K562 (cell line): ENCODE results near the gene FLCN. TPM values are rescaled to one million over a fixed set of nuclear protein-coding genes. Genes with fewer than 3 reads are reported as not detected.

Source experiments
- ATAC-seq: fragments of 200-7000 bp; cut with Tn5 transposase; 3 replicates; pipeline ENCODE4 v1.9.1; 2020; ENCODE audit warnings: moderate library complexity
- BruUV-seq: library from RNA; stranded (reverse); fragments of 400-500 nt; replicated peaks from 2 replicates; lab custom pipeline; 2021; lab: Mats Ljungman, UMichigan
- CTCF ChIA-PET: fragments of 300-600 bp; formaldehyde crosslinking; extraction: SDS; loops from one replicate; lab custom pipeline; 2021; ENCODE audit warnings: low intra/inter-chr PET ratio; lab: Yijun Ruan, JAX
- POLR2A ChIA-PET: fragments of 300-600, 350-650 bp; sonication (Branson Sonifier 250); formaldehyde crosslinking; extraction: SDS; loops from one replicate; lab custom pipeline; 2021; ENCODE audit warnings: antibody characterized with exemption, inconsistent platforms; lab: Yijun Ruan, JAX
- DNase-seq, 4 experiments: peaks; one replicate each; pipeline versions ENCODE4 v3.0.0 to v3.0.0-alpha.2; 2011 to 2018; ENCODE audit warnings: low spot score in 3 of 4, mixed read lengths in 3 of 4; ENCODE audit errors: extremely low read depth in 1 of 4
- FAIRE-seq: peaks from 2 replicates; lab custom pipeline; 2011; peaks lifted over from hg19 to GRCh38; lab: Jason Lieb, UNC
- H2AFZ ChIP-seq: 2 replicates; pipeline ENCODE4 v1.6.0; 2011; ENCODE audit warnings: low read depth, low read length, control low read depth, inconsistent platforms
- H3K27ac ChIP-seq: fragments of 200-600 bp; 3 replicates; pipeline ENCODE4 v1.8.0; 2011; ENCODE audit warnings: low read depth, mild to moderate bottlenecking, control low read depth, inconsistent platforms, low read length, moderate library complexity, mixed read lengths; ENCODE audit errors: extremely low read depth
- H3K27me3 ChIP-seq, 2 experiments: fragments of 300-600 bp in 1 of 2; 2 replicates in 1 of 2; 3 replicates in 1 of 2; pipeline versions ENCODE4 v1.6.0 to v1.8.0; 2011; ENCODE audit warnings: inconsistent platforms in 2 of 2, low read length in 2 of 2, mild to moderate bottlenecking in 1 of 2, mixed read lengths in 1 of 2, moderate library complexity in 1 of 2; ENCODE audit not compliant: control insufficient read depth in 2 of 2, insufficient read depth in 2 of 2
- H3K36me3 ChIP-seq: fragments of 300-600 bp; 3 replicates; pipeline ENCODE4 v1.8.0; 2011; ENCODE audit warnings: mild to moderate bottlenecking, low read length, inconsistent platforms; ENCODE audit not compliant: control insufficient read depth, insufficient read depth
- H3K4me1 ChIP-seq, 2 experiments: fragments of 200-600 bp in 1 of 2; replicated peaks in 1 of 2; 2 replicates in 1 of 2; 3 replicates in 1 of 2; pipeline versions ENCODE4 v1.5.1 to v1.8.0; 2011; ENCODE audit warnings: inconsistent platforms in 2 of 2, low read length in 2 of 2, mild to moderate bottlenecking in 1 of 2, mixed read lengths in 1 of 2, moderate library complexity in 1 of 2; ENCODE audit not compliant: control insufficient read depth in 2 of 2, insufficient read depth in 2 of 2
- H3K4me2 ChIP-seq: 2 replicates; pipeline ENCODE4 v1.6.1; 2011; ENCODE audit warnings: low read length, control low read depth, inconsistent platforms, mixed read lengths; ENCODE audit not compliant: insufficient read depth
- H3K4me3 ChIP-seq: fragments of 200-600 bp; sonication (generic), shearing (Covaris generic); 2 replicates; pipeline ENCODE4 v1.5.1; 2016; ENCODE audit warnings: control low read depth, inconsistent platforms
- H3K79me2 ChIP-seq: fragments of 200-600 bp; 3 replicates; pipeline ENCODE4 v1.8.0; 2011; ENCODE audit warnings: low read length, inconsistent platforms; ENCODE audit not compliant: control insufficient read depth, insufficient read depth
- H3K9ac ChIP-seq, 2 experiments: 2 replicates each; pipeline versions ENCODE4 v1.6.0 to v1.6.1; 2011; ENCODE audit warnings: low read depth in 2 of 2, low read length in 2 of 2, control low read depth in 1 of 2, inconsistent platforms in 1 of 2, mild to moderate bottlenecking in 1 of 2, mixed read lengths in 1 of 2; ENCODE audit not compliant: insufficient read depth in 1 of 2
- H3K9me1 ChIP-seq: one replicate; pipeline ENCODE4 v1.6.0; 2011; ENCODE audit warnings: inconsistent platforms, mild to moderate bottlenecking, low read length, moderate library complexity; ENCODE audit not compliant: control insufficient read depth, insufficient read depth
- H3K9me3 ChIP-seq: replicated peaks from 2 replicates; pipeline ENCODE4 v1.5.1; 2011; ENCODE audit warnings: low read depth, low read length, inconsistent platforms; ENCODE audit not compliant: control insufficient read depth, insufficient read depth
- H4K20me1 ChIP-seq: replicated peaks from 2 replicates; pipeline ENCODE4 v1.6.1; 2011; ENCODE audit warnings: low read length, inconsistent platforms, mixed read lengths; ENCODE audit not compliant: control insufficient read depth, insufficient read depth
- BCLAF1 ChIP-seq, 2 experiments: fragments of 450-650 bp in 1 of 2; IDR thresholded peaks; 2 replicates each; pipeline ENCODE4 v1.6.1; 2011 to 2017; ENCODE audit warnings: low read depth in 2 of 2, antibody characterized with exemption in 1 of 2, borderline replicate concordance in 1 of 2, low read length in 1 of 2, mild to moderate bottlenecking in 1 of 2, mixed read lengths in 1 of 2; ENCODE audit not compliant: control insufficient read depth in 1 of 2
- DIDO1 ChIP-seq: fragments of 450-650 bp; IDR thresholded peaks from 2 replicates; pipeline ENCODE4 v1.6.1; 2016; ENCODE audit warnings: low read depth, missing biosample characterization, missing genetic modification characterization
- HBP1 ChIP-seq: fragments of 450-650 bp; formaldehyde crosslinking; IDR thresholded peaks from 2 replicates; pipeline ENCODE4 v1.4.0; 2022; ENCODE audit warnings: missing genetic modification characterization
- KLF6 ChIP-seq: fragments of 250-450 bp; sonication (Bioruptor Pico); IDR thresholded peaks from 2 replicates; pipeline ENCODE4 v1.4.0; 2020; ENCODE audit warnings: mild to moderate bottlenecking, moderate library complexity, borderline replicate concordance
- LCOR ChIP-seq: sonication (generic); formaldehyde crosslinking; IDR thresholded peaks from 2 replicates; pipeline ENCODE4 v1.8.0; 2022; ENCODE audit warnings: mild to moderate bottlenecking, missing genetic modification reagents
- MCM2 ChIP-seq: fragments of 450-650 bp; IDR thresholded peaks from 2 replicates; pipeline ENCODE4 v1.6.1; 2017; ENCODE audit warnings: low read depth, mild to moderate bottlenecking
- TEAD4 ChIP-seq, 2 experiments: sonication (generic) in 1 of 2; formaldehyde crosslinking in 1 of 2; IDR thresholded peaks; 2 replicates each; pipeline versions ENCODE4 v1.6.1 to v1.8.0; 2012 to 2022; ENCODE audit warnings: borderline replicate concordance in 1 of 2, inconsistent platforms in 1 of 2, low read length in 1 of 2, mild to moderate bottlenecking in 1 of 2, missing genetic modification reagents in 1 of 2
- THRB ChIP-seq: fragments of 450-650 bp; formaldehyde crosslinking; conservative IDR thresholded peaks from 2 replicates; pipeline ENCODE4 v1.4.0; 2022; ENCODE audit warnings: mild to moderate bottlenecking, missing genetic modification characterization
- TRIM25 ChIP-seq: fragments of 450-650 bp; IDR thresholded peaks from 2 replicates; pipeline ENCODE4 v1.7.0; 2016; ENCODE audit warnings: borderline replicate concordance
- ZNF316 ChIP-seq: fragments of 450-650 bp; IDR thresholded peaks from 2 replicates; pipeline ENCODE4 v1.6.1; 2016
- ZSCAN29 ChIP-seq: fragments of 450-650 bp; IDR thresholded peaks from 2 replicates; pipeline ENCODE4 v1.6.1; 2017
- WGBS: fragments of 100-300 bp; shearing (Covaris generic); methylation state at CpG from one replicate; pipeline ENCODE4 v1.1.6; 2016; ENCODE audit warnings: low coverage, mixed read lengths; ENCODE audit not compliant: insufficient coverage; ENCODE audit errors: missing lambda C conversion rate; 5-methylcytosine and 5-hydroxymethylcytosine counted together
- in situ Hi-C: fragments of 300-500 bp; cut with MboI; formaldehyde crosslinking; loops from 4 replicates; pipeline ENCODE4 v1.15.0; 2018; ENCODE audit warnings: inconsistent platforms, mixed read lengths
- intact Hi-C: fragments of 100-400 bp; cut with micrococcal nuclease; formaldehyde crosslinking; loops from 2 replicates; pipeline ENCODE4 v1.14.2; 2022
- polyA plus RNA-seq, 8 experiments: library from polyadenylated mRNA; depleted of rRNA in 4 of 8; stranded (reverse) in 5 of 8; unstranded in 3 of 8; fragments of >200 nt; fragmentation: Nextera tagmentation in 2 of 8; fragmentation: Illumina TruSeq in 1 of 8; extraction: Ambion mirVana in 2 of 8; extraction: Trizol in 1 of 8; gene quantifications; 2 replicates each; pipeline versions ENCODE4 v1.2.1 to v1.2.3, GENCODE V29; 2011 to 2014; ENCODE audit warnings: inconsistent platforms in 1 of 8, missing spikeins in 1 of 8
- total RNA-seq, 7 experiments: library from RNA; depleted of rRNA in 6 of 7; stranded (reverse); fragments of >200 nt in 6 of 7; fragmentation: Illumina TruSeq in 2 of 7; extraction: Trizol in 2 of 7; gene quantifications; 2 replicates each; pipeline versions ENCODE4 v1.2.1 to v1.2.3, GENCODE V29; 2011 to 2021; ENCODE audit warnings: low replicate concordance in 1 of 7

FLCN gene
- total and polyA plus RNA-seq, 9 of the 15 experiments (the other 6 are each of a cell fraction or from before 2014, with no cell fraction given) = 1.6 to 33.5 (median 10.9) TPM

- no peak for TF ChIP-seq BCLAF1 (IDR thresholded peaks at IDR 0.05; ENCODE audit: borderline replicate concordance in 1 of 2, control insufficient read depth in 1 of 2, low read depth in 2 of 2, low read length in 1 of 2)
- TF ChIP-seq ZNF316 = no peak
- TF ChIP-seq, all 486 proteins: peak for 0
Observed at GRCh38 chr17:17175340-17175739, 61.6 kb downstream of the FLCN start (continued).

GRCh38 chr17:17173921-17174320 is 63.0 kb downstream of the FLCN start:
- no peak for FAIRE-seq
- BruUV-seq = no TSS peak
- Histone ChIP-seq H3K79me2 (no peaks in the 10 kb centered on the region), H3K9ac (no peak overlapping the region), H3K36me3 (peaks cover 51% of the 10 kb centered on the region; the same call in 2 of the 3 replicates), H3K4me1 (peaks cover 7 to 14% of the 10 kb centered on the region in 2 experiments; a peak in 4 of 5 replicates), H3K27me3 (no peaks in the 10 kb centered on the region), H3K4me3 (no peak overlapping the region), H2AFZ (no peak overlapping the region), H3K27ac (no peak overlapping the region), H3K9me1 (no peaks in the 10 kb centered on the region), H3K9me3 (no peaks in the 10 kb centered on the region), H3K4me2 (no peak overlapping the region), H4K20me1 (no peaks in the 10 kb centered on the region)
- DNase-seq = no peak
- intact Hi-C loops (no loop called here), in situ Hi-C loops (no loop called here)
- POLR2A ChIA-PET = interaction anchor here (0.6 kb wide), 1 partner anchor 92 kb away, joined by 4 read pairs; no protein-coding TSS in a partner anchor
- no peak for ATAC-seq
- 98% methylated on average over 9 of the region's 14 CpGs for WGBS
- CTCF ChIA-PET = no interaction called here
- TF ChIP-seq TRIM25 = no peak
- TF ChIP-seq MCM2 = no peak
- TF ChIP-seq KLF6 (CRISPR knock-in tag) = no peak
- TF ChIP-seq ZSCAN29 = no peak
- no peak for TF ChIP-seq TEAD4 (IDR thresholded peaks at IDR 0.05; ENCODE audit: low read length)
- no peak for TF ChIP-seq TEAD4 (CRISPR knock-in tag; IDR thresholded peaks at IDR 0.05; ENCODE audit: borderline replicate concordance)
- no peak for TF ChIP-seq LCOR
- TF ChIP-seq DIDO1 (tag) = no peak
- no peak for TF ChIP-seq HBP1 (CRISPR knock-in tag)
- TF ChIP-seq THRB = no peak
